ENCODE data around the gene CLASP1.

DNA sequence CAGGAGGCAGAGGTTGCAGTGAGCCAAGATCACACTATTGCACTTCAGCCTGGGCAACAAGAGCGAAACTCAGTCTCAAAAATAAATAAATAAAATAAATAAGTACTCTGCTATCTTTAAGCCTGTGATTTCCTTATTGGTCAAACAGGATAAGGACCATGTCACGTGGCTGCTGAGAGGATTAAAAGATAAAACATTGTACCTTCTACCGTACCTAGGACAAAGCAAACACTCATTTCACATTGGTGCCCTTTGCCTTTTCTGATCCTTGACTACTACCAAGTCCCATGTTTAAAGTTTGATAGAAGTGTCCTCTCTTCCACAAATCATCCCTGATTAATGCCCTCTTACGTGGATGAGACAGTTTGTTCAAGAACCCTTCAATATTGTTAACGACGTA lies 244.0 kb downstream of the CLASP1 start:
- TF ChIP-seq KDM4A (IDR thresholded peaks at IDR 0.05; ENCODE audit: low read depth, low read length, severe bottlenecking) = no peak
- no peak for TF ChIP-seq SIN3A (conservative IDR thresholded peaks at IDR 0.05 in 1 of 2, IDR thresholded peaks at IDR 0.05 in 1 of 2; ENCODE audit: low read depth in 1 of 2, low read length in 2 of 2)
- no peak for TF ChIP-seq POLR2AphosphoS5 (IDR thresholded peaks at IDR 0.05; ENCODE audit: low read depth, low read length)
- no peak for TF ChIP-seq HDAC6 (IDR thresholded peaks at IDR 0.05; ENCODE audit: low read depth, low read length)
- TF ChIP-seq, protein P1, sequence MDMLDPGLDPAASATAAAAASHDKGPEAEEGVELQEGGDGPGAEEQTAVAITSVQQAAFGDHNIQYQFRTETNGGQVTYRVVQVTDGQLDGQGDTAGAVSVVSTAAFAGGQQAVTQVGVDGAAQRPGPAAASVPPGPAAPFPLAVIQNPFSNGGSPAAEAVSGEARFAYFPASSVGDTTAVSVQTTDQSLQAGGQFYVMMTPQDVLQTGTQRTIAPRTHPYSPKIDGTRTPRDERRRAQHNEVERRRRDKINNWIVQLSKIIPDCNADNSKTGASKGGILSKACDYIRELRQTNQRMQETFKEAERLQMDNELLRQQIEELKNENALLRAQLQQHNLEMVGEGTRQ (IDR thresholded peaks at IDR 0.05; ENCODE audit: low read length) = no peak
- TF ChIP-seq, protein P2, sequence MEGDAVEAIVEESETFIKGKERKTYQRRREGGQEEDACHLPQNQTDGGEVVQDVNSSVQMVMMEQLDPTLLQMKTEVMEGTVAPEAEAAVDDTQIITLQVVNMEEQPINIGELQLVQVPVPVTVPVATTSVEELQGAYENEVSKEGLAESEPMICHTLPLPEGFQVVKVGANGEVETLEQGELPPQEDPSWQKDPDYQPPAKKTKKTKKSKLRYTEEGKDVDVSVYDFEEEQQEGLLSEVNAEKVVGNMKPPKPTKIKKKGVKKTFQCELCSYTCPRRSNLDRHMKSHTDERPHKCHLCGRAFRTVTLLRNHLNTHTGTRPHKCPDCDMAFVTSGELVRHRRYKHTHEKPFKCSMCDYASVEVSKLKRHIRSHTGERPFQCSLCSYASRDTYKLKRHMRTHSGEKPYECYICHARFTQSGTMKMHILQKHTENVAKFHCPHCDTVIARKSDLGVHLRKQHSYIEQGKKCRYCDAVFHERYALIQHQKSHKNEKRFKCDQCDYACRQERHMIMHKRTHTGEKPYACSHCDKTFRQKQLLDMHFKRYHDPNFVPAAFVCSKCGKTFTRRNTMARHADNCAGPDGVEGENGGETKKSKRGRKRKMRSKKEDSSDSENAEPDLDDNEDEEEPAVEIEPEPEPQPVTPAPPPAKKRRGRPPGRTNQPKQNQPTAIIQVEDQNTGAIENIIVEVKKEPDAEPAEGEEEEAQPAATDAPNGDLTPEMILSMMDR (IDR thresholded peaks at IDR 0.05; ENCODE audit: control extremely low read depth in 1 of 3, insufficient read depth in 1 of 3, low read depth in 1 of 3, low read length in 3 of 3) = no peak
- no peak for TF ChIP-seq RAD21 (IDR thresholded peaks at IDR 0.05 in 1 of 2, conservative IDR thresholded peaks at IDR 0.05 in 1 of 2; ENCODE audit: low read depth in 2 of 2, low read length in 2 of 2)
- no peak for TF ChIP-seq BCL11A (IDR thresholded peaks at IDR 0.05; ENCODE audit: low read depth in 2 of 2, low read length in 2 of 2)
- no peak for TF ChIP-seq POLR2A (IDR thresholded peaks at IDR 0.05; ENCODE audit: control extremely low read depth in 1 of 2, low read depth in 2 of 2, low read length in 2 of 2)
- TF ChIP-seq EZH2 (IDR thresholded peaks at IDR 0.05; ENCODE audit: low read depth, low read length, severe bottlenecking) = no peak
- no peak for TF ChIP-seq EP300 (IDR thresholded peaks at IDR 0.05; ENCODE audit: borderline replicate concordance in 1 of 2, low read depth in 2 of 2, low read length in 2 of 2)
- TF ChIP-seq PHF8 (conservative IDR thresholded peaks at IDR 0.05; ENCODE audit: low read depth, low read length) = no peak
- TF ChIP-seq CHD1 (IDR thresholded peaks at IDR 0.05; ENCODE audit: low read depth, low read length) = no peak

Data from H1 (cell line).